ENCODE measurements around the gene NECAB3.

DNA sequence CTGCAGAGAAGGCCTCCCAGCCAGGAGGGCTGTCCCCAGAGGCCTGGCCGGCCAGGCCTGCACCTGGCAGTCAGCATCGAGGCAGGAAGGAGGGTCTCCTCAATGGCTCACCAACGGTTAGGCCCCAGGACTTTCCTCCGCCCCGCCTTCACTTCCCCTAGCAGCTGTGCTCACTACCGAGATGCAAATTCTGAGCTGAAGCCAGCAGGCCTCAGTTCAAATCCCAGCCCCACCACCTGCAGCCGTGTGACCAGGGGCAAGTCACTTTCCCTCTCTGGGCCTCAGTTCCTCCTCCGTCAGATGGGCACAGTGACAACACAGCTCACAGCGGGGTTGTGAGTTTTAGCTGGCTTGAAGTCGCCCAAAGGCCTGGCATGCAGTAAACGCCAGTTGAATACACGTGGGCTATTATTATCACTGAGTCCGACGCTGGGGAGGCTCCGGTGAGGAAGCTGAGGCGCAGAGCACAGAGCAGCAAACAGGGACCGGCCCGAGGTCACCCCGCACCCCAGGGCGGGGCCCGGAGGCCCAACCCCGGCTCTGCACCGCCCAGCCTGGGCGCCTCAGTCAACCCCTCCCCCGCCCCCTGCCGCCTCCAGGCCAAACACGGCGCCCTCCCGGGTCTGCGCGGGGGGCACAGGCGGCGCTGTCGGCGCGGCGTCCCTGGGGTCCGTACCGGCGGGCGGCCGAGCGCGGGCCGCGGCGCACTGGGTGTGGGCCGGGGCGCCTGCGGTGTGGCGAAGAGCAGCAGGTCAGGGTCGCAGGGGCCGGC is 11.3 kb upstream of the NECAB3 start:
- TF ChIP-seq, protein P1, sequence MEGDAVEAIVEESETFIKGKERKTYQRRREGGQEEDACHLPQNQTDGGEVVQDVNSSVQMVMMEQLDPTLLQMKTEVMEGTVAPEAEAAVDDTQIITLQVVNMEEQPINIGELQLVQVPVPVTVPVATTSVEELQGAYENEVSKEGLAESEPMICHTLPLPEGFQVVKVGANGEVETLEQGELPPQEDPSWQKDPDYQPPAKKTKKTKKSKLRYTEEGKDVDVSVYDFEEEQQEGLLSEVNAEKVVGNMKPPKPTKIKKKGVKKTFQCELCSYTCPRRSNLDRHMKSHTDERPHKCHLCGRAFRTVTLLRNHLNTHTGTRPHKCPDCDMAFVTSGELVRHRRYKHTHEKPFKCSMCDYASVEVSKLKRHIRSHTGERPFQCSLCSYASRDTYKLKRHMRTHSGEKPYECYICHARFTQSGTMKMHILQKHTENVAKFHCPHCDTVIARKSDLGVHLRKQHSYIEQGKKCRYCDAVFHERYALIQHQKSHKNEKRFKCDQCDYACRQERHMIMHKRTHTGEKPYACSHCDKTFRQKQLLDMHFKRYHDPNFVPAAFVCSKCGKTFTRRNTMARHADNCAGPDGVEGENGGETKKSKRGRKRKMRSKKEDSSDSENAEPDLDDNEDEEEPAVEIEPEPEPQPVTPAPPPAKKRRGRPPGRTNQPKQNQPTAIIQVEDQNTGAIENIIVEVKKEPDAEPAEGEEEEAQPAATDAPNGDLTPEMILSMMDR (IDR thresholded peaks at IDR 0.05) = no peak
- no peak for TF ChIP-seq POLR2A (IDR thresholded peaks at IDR 0.05)
